ENCODE data around the gene ZNF827. TPM values are rescaled to one million over a fixed set of nuclear protein-coding genes. Genes with fewer than 3 reads are reported as not detected.

ZNF827 gene
- total and polyA plus RNA-seq, 2 of the 8 experiments (the other 6 are each of a cell fraction or from before 2014, with no cell fraction given) = 25.3 to 26.2 TPM

DNA sequence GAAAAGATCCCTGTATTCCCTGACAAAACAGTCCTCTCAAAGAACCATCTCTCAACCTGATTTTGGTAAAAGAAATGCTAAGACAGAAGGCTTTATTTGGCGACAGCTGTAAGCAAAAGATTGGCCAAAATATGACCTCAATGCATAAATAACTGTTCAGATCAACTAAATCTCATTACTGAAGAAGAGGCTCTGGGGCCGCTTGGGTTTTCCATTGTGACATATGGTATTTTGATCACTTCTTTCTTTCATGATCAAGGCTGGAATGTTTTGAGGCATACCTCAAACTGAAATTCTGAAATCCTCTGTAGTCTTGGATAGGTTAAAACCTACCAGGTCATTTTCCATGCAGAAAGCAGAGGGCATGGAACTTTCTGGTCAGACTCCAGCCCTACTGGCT is 152.4 kb downstream of the ZNF827 start:
- Histone ChIP-seq H2AFZ (ENCODE audit: low read length) (no peak overlapping the region), H2BK20ac (ENCODE audit: low read length) (no peak overlapping the region), H2BK5ac (ENCODE audit: low read depth, low read length) (no peak overlapping the region), H3K79me2 (ENCODE audit: control insufficient read depth in 1 of 2, insufficient read depth in 2 of 2, low read length in 2 of 2) (no peaks in the 10 kb centered on the region), H4K91ac (replicated peaks; ENCODE audit: insufficient read length, low read length) (no peak overlapping the region), H4K8ac (ENCODE audit: extremely low read depth, insufficient read depth, low read length) (no peak overlapping the region), H4K20me1 (replicated peaks in 1 of 2; ENCODE audit: control insufficient read depth in 1 of 2, insufficient read depth in 2 of 2, low read length in 2 of 2) (no peaks in the 10 kb centered on the region), H3K23ac (ENCODE audit: insufficient read length) (no peak overlapping the region), H2AK5ac (ENCODE audit: low read depth, low read length) (no peak overlapping the region), H2BK12ac (ENCODE audit: low read depth, low read length) (no peak overlapping the region), H3K18ac (ENCODE audit: extremely low read depth, low read length) (no peak overlapping the region), H3K4me2 (ENCODE audit: insufficient read depth in 1 of 2, low read depth in 2 of 2, low read length in 2 of 2) (no peak overlapping the region), H4K5ac (ENCODE audit: insufficient read length, low read depth, low read length) (no peak overlapping the region), H3K4me1 (replicated peaks in 1 of 4; ENCODE audit: control insufficient read depth in 3 of 4, insufficient read depth in 4 of 4, low read length in 3 of 4) (no peaks in the 10 kb centered on the region; a peak in 1 of 7 replicates), H3K4me3 (ENCODE audit: extremely low read depth in 1 of 4, insufficient read depth in 2 of 4, low read depth in 3 of 4, low read length in 4 of 4) (no peak overlapping the region), H3K9me3 (ENCODE audit: insufficient read depth in 2 of 2, low read depth in 1 of 2, low read length in 1 of 2) (no peaks in the 10 kb centered on the region; a peak in 1 of 4 replicates), H3K79me1 (ENCODE audit: low read depth, low read length) (no peaks in the 10 kb centered on the region), H3K27ac (ENCODE audit: low read depth, low read length) (no peak overlapping the region), H3K4ac (replicated peaks; ENCODE audit: insufficient read length, low read depth, low read length) (no peak overlapping the region), H3K14ac (ENCODE audit: insufficient read length) (no peak overlapping the region), H3K27me3 (replicated peaks in 1 of 4; ENCODE audit: control insufficient read depth in 3 of 4, extremely low read depth in 1 of 4, insufficient read depth in 3 of 4, low read length in 3 of 4) (no peaks in the 10 kb centered on the region), H3K36me3 (ENCODE audit: control insufficient read depth in 2 of 4, insufficient read depth in 4 of 4, low read length in 3 of 4) (peaks cover 0 to 10% (median 0%) of the 10 kb centered on the region in 4 experiments; a peak in 1 of 8 replicates), H2BK15ac (ENCODE audit: low read length) (no peak overlapping the region), H3K9ac (replicated peaks in 1 of 4; ENCODE audit: extremely low read depth in 1 of 4, low read depth in 3 of 4, low read length in 3 of 4) (no peak overlapping the region), H3K56ac (replicated peaks; ENCODE audit: insufficient read length, low read depth, low read length) (no peak overlapping the region), H2BK120ac (replicated peaks; ENCODE audit: low read depth, low read length) (no peak overlapping the region), H3K23me2 (ENCODE audit: low read depth, low read length) (no peaks in the 10 kb centered on the region)
- no peak for DNase-seq (ENCODE audit: low read depth in 1 of 2, low spot score in 2 of 2)
- ChIA-PET CTCF (ENCODE audit: partially characterized antibody) (interaction anchor here (1.1 kb wide), 1 partner anchor 38 kb away, joined by 3 read pairs; no protein-coding TSS in a partner anchor), POLR2A (ENCODE audit: partially characterized antibody) (interaction anchor here (1.6 kb wide), 1 partner anchor 9 kb away, joined by 7 read pairs; no protein-coding TSS in a partner anchor)
- 96% methylated on average over 2 of the region's 2 CpGs; no CpG with 5 or more reads in 1 of the 2 experiments for WGBS, 2 experiments (ENCODE audit: extremely low coverage in 1 of 2, insufficient coverage in 1 of 2, insufficient read length in 1 of 2, insufficient replicate concordance in 2 of 2, low coverage in 1 of 2, low lambda C conversion rate in 2 of 2, missing lambda C conversion rate in 1 of 2)
- no peak for FAIRE-seq
- no peak for TF ChIP-seq BRCA1 (IDR thresholded peaks at IDR 0.05; ENCODE audit: low read depth, low read length)
- TF ChIP-seq CTBP2 (IDR thresholded peaks at IDR 0.05; ENCODE audit: borderline replicate concordance, insufficient read depth, insufficient read length, low read length) = no peak
- TF ChIP-seq SP1 (IDR thresholded peaks at IDR 0.05; ENCODE audit: low read depth, low read length) = no peak
- TF ChIP-seq ZNF274 (IDR thresholded peaks at IDR 0.05; ENCODE audit: borderline replicate concordance, extremely low read depth, low read length) = no peak
- no peak for TF ChIP-seq CHD1 (IDR thresholded peaks at IDR 0.05; ENCODE audit: low read depth, low read length)
- TF ChIP-seq, protein P1, sequence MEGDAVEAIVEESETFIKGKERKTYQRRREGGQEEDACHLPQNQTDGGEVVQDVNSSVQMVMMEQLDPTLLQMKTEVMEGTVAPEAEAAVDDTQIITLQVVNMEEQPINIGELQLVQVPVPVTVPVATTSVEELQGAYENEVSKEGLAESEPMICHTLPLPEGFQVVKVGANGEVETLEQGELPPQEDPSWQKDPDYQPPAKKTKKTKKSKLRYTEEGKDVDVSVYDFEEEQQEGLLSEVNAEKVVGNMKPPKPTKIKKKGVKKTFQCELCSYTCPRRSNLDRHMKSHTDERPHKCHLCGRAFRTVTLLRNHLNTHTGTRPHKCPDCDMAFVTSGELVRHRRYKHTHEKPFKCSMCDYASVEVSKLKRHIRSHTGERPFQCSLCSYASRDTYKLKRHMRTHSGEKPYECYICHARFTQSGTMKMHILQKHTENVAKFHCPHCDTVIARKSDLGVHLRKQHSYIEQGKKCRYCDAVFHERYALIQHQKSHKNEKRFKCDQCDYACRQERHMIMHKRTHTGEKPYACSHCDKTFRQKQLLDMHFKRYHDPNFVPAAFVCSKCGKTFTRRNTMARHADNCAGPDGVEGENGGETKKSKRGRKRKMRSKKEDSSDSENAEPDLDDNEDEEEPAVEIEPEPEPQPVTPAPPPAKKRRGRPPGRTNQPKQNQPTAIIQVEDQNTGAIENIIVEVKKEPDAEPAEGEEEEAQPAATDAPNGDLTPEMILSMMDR (IDR thresholded peaks at IDR 0.05; ENCODE audit: control extremely low read depth in 1 of 3, insufficient read depth in 1 of 3, low read depth in 1 of 3, low read length in 3 of 3) = no peak
- no peak for TF ChIP-seq SAP30 (IDR thresholded peaks at IDR 0.05; ENCODE audit: insufficient read depth, insufficient replicate concordance, low read length)
- no peak for TF ChIP-seq TCF12 (IDR thresholded peaks at IDR 0.05; ENCODE audit: low read depth, low read length)
- TF ChIP-seq BCL11A (IDR thresholded peaks at IDR 0.05; ENCODE audit: low read depth in 2 of 2, low read length in 2 of 2) = no peak
- TF ChIP-seq, protein P2, sequence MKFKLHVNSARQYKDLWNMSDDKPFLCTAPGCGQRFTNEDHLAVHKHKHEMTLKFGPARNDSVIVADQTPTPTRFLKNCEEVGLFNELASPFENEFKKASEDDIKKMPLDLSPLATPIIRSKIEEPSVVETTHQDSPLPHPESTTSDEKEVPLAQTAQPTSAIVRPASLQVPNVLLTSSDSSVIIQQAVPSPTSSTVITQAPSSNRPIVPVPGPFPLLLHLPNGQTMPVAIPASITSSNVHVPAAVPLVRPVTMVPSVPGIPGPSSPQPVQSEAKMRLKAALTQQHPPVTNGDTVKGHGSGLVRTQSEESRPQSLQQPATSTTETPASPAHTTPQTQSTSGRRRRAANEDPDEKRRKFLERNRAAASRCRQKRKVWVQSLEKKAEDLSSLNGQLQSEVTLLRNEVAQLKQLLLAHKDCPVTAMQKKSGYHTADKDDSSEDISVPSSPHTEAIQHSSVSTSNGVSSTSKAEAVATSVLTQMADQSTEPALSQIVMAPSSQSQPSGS (IDR thresholded peaks at IDR 0.05; ENCODE audit: low read length) = no peak

Measured in H1 (cell line).